ENCODE results near the gene EPG5.

EPG5 gene

DNA sequence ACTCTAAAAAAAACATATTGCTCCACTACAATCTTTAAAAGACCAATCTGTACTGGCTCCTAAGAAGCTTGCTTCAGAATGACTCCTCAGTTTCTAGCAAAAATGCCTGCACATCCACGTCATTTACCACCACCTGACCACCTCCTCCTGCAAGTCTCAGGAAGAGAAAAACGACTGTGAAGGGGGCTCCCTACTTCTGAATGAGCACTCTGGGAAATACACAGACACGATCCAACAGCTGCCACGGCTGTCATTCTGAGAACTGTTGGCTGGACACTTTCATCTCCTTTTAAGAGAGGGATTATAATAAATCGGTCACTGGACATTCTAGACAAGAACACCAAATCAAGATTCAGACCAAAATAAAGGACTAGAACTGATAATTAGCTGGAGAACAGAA lies 21.5 kb downstream of the EPG5 start:
- H3K9me3 ChIP-seq (ENCODE audit: insufficient read depth, low read length): no peaks in the 10 kb centered on the region
- no peaks in the 10 kb centered on the region for H3K79me2 ChIP-seq (ENCODE audit: insufficient read depth, low read length)
- no peak overlapping the region for H3K4me3 ChIP-seq (ENCODE audit: insufficient read depth, low read length, poor library complexity, severe bottlenecking)
- H3K9ac ChIP-seq (ENCODE audit: low read length): no peak overlapping the region
- no peaks in the 10 kb centered on the region for H3F3A ChIP-seq (ENCODE audit: insufficient read depth)
- TF ChIP-seq, protein P1, sequence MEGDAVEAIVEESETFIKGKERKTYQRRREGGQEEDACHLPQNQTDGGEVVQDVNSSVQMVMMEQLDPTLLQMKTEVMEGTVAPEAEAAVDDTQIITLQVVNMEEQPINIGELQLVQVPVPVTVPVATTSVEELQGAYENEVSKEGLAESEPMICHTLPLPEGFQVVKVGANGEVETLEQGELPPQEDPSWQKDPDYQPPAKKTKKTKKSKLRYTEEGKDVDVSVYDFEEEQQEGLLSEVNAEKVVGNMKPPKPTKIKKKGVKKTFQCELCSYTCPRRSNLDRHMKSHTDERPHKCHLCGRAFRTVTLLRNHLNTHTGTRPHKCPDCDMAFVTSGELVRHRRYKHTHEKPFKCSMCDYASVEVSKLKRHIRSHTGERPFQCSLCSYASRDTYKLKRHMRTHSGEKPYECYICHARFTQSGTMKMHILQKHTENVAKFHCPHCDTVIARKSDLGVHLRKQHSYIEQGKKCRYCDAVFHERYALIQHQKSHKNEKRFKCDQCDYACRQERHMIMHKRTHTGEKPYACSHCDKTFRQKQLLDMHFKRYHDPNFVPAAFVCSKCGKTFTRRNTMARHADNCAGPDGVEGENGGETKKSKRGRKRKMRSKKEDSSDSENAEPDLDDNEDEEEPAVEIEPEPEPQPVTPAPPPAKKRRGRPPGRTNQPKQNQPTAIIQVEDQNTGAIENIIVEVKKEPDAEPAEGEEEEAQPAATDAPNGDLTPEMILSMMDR (IDR thresholded peaks at IDR 0.05; ENCODE audit: insufficient read depth, low read length, poor library complexity, severe bottlenecking): no peak
- TF ChIP-seq EZH2phosphoT487 (conservative IDR thresholded peaks at IDR 0.05; ENCODE audit: low read length): no peak
- H3K9me2 ChIP-seq (replicated peaks; ENCODE audit: insufficient read depth, low read length): no peaks in the 10 kb centered on the region
- H3K36me3 ChIP-seq (ENCODE audit: low read length): peaks cover 18% of the 10 kb centered on the region; the same call in 1 of the 2 replicates
- no peak overlapping the region for H3K27ac ChIP-seq (ENCODE audit: low read depth, low read length)
- H3K4me2 ChIP-seq (ENCODE audit: low read depth, low read length, poor library complexity, severe bottlenecking): no peak overlapping the region
- H2AFZ ChIP-seq (ENCODE audit: low read depth, low read length, severe bottlenecking): no peak overlapping the region
- no peaks in the 10 kb centered on the region for H4K20me1 ChIP-seq (ENCODE audit: low read depth, low read length)
- H3K27me3 ChIP-seq (ENCODE audit: low read length): no peaks in the 10 kb centered on the region

GRCh38 chr18:45940724-45941123 lies 26.4 kb downstream of the EPG5 start:
- peaks cover 14% of the 10 kb centered on the region for H3K36me3 ChIP-seq (ENCODE audit: low read length)
- H3K4me2 ChIP-seq (ENCODE audit: low read depth, low read length, poor library complexity, severe bottlenecking): no peak overlapping the region
- no peaks in the 10 kb centered on the region for H3K9me3 ChIP-seq (ENCODE audit: insufficient read depth, low read length)
- H3K27ac ChIP-seq (ENCODE audit: low read depth, low read length): no peak overlapping the region
- TF ChIP-seq EZH2phosphoT487 (conservative IDR thresholded peaks at IDR 0.05; ENCODE audit: low read length): no peak
- TF ChIP-seq, protein P1 (IDR thresholded peaks at IDR 0.05; ENCODE audit: insufficient read depth, low read length, poor library complexity, severe bottlenecking): no peak
- H3K9ac ChIP-seq (ENCODE audit: low read length): no peak overlapping the region
- no peaks in the 10 kb centered on the region for H4K20me1 ChIP-seq (ENCODE audit: low read depth, low read length)
- H3K27me3 ChIP-seq (ENCODE audit: low read length): no peaks in the 10 kb centered on the region
- no peak overlapping the region for H3K4me3 ChIP-seq (ENCODE audit: insufficient read depth, low read length, poor library complexity, severe bottlenecking)
- no peak overlapping the region for H2AFZ ChIP-seq (ENCODE audit: low read depth, low read length, severe bottlenecking)
- H3K9me2 ChIP-seq (replicated peaks; ENCODE audit: insufficient read depth, low read length): no peaks in the 10 kb centered on the region
- H3F3A ChIP-seq (ENCODE audit: insufficient read depth): no peaks in the 10 kb centered on the region; the same call in 1 of the 2 replicates
- H3K79me2 ChIP-seq (ENCODE audit: insufficient read depth, low read length): no peaks in the 10 kb centered on the region

- Histone ChIP-seq H3K9me2 (replicated peaks; ENCODE audit: insufficient read depth, low read length) (no peaks in the 10 kb centered on the region), H3K9ac (ENCODE audit: low read length) (no peak overlapping the region), H3K9me3 (ENCODE audit: insufficient read depth, low read length) (no peaks in the 10 kb centered on the region), H3K36me3 (ENCODE audit: low read length) (peaks cover 14% of the 10 kb centered on the region), H3F3A (ENCODE audit: insufficient read depth) (no peaks in the 10 kb centered on the region; the same call in 1 of the 2 replicates), H3K27ac (ENCODE audit: low read depth, low read length) (no peak overlapping the region), H3K4me3 (ENCODE audit: insufficient read depth, low read length, poor library complexity, severe bottlenecking) (no peak overlapping the region), H3K27me3 (ENCODE audit: low read length) (no peaks in the 10 kb centered on the region), H2AFZ (ENCODE audit: low read depth, low read length, severe bottlenecking) (no peak overlapping the region), H3K4me2 (ENCODE audit: low read depth, low read length, poor library complexity, severe bottlenecking) (no peak overlapping the region), H3K79me2 (ENCODE audit: insufficient read depth, low read length) (no peaks in the 10 kb centered on the region), H4K20me1 (ENCODE audit: low read depth, low read length) (no peaks in the 10 kb centered on the region)
- TF ChIP-seq, protein P1 (IDR thresholded peaks at IDR 0.05; ENCODE audit: insufficient read depth, low read length, poor library complexity, severe bottlenecking): no peak
- TF ChIP-seq EZH2phosphoT487 (conservative IDR thresholded peaks at IDR 0.05; ENCODE audit: low read length): no peak
These were observed 27.9 kb downstream of the EPG5 start for GRCh38 chr18:45939236-45939635.
